Kidney capillary endothelial cell (primary cell): Measurements from ENCODE around the gene PPP3R1.

Source experiments
- DNase-seq: peaks from one replicate; pipeline ENCODE4 v3.0.0-alpha.2; 2018; ENCODE audit warnings: low spot score

PPP3R1 gene, protein sequence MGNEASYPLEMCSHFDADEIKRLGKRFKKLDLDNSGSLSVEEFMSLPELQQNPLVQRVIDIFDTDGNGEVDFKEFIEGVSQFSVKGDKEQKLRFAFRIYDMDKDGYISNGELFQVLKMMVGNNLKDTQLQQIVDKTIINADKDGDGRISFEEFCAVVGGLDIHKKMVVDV

DNA sequence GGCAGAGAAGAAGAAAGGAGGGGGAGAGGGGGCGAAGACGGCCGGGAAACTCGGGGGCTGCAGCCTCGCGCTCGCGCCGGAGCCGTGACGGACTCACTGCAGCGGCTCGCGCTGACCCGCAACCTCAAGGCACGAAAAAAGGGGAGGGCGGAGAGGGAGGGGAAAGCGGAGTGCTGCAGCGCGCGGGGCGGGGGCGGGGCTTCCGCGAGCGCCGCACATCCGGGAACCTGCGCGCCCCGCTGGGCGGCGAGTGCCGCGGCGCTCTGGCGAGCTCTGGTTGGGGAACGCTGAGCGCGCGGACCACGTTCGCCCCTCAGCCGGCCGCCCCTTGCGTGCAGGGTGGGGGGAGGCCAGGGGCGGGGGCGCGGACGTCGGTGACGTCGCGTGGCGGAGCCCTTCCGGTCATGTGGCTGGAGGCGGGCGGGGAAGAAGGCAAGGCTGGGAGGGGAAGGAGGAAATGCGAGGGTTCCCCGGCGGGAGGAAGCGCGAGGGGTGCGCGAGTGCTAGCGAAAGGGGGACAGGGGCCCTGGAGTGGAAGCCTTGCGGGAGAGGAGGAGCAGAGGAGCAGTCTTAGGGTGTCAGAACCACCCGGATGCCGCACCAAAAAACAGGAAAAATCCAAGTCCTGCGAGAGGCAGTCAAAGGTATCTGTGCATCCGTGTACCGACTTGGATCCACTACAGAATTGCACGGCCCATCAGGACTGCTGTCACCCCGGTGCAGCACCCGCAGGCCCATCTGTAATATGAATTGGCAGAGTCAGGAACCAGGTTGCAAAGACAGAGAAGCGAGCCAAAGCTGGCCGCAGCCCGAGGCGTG lies at the start of gene PPP3R1:
Gene PPP3R1, minus strand, starts transcription at position 133 of the 819 bp plus-strand sequence. CDS start 405 bp downstream, outside the sequence.
- peak; percentile 90 for DNase-seq

DNA sequence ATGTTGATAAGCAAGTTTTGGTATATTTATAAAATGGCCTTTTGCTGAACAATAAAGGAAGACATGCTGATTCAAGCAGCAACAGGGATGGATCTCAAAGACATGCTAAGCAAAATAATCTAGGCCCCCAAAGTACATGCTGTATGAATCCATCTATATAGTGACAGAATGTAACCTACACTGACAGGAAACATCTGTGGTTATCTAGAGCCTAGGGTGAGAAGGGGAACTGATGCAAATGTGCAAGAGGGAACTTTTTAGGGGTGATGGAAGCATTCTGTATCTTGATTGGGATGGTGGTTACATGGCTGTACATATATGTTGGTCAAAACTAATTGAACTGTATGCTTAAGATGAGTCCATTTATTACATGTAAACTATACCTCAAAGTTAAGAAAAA lies 43.2 kb upstream of the PPP3R1 start:
- DNase-seq = no peak

DNA sequence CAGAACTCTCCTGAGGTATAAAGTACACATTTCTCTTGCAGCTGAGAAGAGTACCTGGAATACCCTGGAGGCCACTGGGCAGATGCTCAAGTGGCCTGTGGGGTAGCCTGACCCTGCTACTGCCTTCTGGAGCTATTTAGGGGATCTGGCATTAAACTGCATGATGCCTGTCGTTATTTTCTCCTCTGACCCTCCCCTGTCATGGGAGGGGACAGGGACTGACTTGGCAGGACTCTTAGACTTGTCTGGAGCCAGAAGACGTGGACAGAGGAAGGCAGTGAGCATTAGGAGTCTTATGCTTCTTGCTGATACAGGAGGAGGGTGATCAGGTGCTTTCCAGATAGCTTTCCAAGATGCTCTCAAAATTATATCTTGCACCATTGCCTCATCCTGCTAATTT lies 42.6 kb upstream of the PPP3R1 start:
- DNase-seq = no peak

DNA sequence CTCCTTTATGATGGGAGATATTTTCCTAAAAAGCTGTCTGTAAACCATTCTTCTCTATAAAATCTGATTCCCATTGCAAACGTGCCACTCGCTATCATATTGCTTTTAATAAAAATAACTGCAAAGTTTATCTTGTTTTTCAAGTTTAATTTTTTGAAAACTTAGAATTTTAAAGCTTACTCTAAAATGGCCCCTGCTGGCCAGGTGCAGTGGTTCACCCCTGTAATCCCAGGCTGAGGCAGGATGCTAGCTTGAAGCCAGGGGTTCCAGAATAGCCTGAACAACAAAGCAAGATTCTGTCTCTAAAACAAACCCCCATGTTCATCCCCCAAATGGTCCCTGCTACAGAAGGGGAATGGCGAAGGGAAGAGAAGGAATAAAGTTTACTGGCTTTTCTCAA lies 41.9 kb upstream of the PPP3R1 start:
- DNase-seq = no peak

DNA sequence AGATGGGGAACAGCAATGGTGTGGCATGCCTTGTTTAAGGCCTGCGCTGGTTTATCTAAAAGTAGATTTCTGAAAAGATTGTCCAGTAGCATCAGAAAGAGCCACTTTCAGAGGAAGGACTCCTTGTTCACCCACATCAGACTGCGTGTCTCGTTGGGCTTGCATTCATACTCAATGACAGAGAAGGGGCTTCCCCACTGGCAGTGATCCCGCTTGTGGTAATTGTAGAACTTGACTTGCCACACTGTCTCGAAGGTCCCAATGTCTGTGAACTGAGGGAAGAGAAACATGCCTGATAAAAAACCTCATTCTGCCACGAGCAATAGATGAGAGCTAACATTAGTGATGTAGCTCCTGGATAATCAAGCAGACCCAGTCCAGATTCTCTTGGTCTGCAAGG lies 41.4 kb upstream of the PPP3R1 start:
- no peak for DNase-seq

DNA sequence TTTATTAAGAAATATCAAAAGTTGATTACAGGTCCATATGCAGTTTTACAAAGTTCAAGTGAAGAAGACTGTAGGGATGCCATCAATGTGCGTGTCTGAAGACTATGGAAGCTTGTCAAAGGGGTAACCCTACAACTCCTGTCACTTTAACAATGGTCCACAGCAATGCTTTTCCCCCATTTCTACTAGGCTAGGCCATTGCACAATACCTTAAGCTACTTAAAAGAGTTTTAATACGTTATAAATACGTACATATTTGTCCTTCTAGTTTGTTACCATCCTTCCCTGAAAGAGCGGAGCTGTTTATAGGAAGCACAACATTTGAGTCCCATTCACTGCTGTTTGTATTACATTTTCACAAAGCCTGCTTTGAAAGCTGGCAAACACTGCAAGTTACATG lies 40.7 kb upstream of the PPP3R1 start:
- DNase-seq = no peak

DNA sequence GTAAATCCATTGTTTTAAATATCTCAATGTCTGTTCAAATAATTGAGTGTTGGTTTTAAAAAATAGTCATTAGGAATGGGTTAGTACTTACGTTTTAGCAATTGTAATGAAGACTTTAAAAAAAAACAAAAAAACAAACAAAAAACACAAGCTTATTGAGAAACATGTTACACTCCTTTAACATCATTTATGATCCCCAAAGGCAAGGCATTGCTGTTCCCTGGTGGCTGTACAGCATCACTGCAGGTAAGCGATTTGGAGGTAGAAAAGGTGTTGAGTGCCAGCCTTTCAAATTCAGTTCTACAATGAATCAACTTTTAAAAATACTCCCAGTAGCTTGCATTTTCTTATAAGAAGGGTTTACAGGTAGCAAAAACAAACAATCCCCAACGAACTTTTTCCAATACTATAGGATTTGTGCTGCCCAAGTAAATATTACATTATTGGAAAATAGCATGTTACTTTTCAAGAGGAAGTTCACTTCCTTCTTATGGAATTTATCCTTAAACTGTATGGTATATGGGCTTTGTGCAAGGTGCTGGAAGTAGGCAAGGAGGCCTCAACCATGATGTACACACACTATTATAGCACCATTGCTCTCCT lies 39.9 kb upstream of the PPP3R1 start:
- no peak for DNase-seq

DNA sequence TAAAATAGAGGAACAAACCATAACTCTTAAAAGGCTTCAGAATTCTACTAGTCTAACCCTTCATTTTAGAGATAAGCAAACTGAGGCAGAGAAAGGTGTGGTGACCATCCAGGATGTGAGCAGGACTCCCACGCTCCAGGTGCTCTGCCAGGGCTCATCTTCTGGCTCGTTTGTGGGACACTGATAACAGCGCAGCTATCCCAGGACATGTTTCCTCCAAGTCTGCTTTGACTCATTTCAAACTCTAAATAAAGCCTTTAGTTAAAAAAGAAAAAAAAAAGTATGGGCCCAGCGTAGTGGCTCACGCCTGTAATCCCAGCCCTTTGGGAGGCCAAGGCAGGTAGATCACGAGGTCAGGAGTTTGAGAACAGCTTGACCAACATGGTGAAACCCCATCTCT lies 39.0 kb upstream of the PPP3R1 start:
- DNase-seq = no peak

DNA sequence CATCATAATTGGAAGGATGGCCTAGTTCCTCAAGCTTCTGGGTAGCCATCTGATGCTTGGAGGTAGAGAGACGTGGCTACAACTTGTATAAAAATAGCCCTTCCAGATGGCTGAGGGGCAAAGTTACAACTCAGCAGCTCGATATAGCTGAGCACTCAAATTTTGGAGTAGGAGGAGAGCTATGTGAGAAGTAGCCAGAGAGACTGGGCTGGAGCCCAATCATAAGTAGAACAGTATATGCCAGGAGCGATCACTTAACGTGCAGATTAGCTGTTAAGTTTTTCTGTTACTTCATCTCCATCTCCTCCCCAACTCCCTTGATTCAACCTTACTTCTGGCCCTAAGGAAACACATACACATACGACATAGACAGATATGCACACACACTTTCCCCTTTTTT lies 38.6 kb upstream of the PPP3R1 start:
- no peak for DNase-seq

DNA sequence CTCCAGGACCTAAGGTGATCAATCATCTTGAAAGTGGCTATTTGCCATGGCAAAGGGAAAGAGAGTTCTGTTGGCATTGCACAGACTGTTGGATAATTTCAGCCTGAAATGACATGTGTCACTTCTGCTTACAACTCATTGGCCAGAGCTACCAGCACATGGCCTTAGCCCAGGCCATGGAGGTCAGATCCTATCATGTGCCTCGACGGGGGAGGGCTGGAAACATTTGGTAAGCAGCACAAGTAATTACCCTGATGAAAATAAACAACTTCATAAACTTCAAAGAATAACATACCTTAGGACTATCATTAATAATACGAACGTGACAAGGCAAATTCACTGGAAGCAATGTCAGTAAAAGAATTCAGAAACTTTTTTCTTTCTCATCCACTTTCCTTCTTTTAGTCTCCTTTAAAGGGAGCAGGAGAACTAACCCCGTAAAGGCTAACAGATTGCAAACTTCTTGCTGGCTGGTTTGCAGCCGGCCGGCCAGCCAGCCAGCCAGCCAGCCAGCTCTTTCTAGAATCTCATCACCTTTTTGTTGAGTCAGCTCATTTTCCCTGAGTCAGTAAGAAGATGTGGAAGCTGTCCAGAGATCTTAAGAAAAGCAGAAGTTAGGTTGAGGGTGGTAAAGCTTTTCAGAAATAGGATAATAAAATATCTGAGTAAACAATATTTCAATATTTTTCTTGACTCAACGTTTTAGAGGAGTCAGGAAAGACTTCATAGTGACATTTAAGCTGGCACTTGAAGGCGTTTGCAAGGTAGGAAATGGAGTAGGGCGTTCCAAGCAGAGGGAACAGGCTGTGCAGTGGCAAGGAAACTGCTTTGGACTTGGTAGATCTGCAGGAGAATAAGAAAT lies 35.5 kb upstream of the PPP3R1 start:
- DNase-seq = no peak

DNA sequence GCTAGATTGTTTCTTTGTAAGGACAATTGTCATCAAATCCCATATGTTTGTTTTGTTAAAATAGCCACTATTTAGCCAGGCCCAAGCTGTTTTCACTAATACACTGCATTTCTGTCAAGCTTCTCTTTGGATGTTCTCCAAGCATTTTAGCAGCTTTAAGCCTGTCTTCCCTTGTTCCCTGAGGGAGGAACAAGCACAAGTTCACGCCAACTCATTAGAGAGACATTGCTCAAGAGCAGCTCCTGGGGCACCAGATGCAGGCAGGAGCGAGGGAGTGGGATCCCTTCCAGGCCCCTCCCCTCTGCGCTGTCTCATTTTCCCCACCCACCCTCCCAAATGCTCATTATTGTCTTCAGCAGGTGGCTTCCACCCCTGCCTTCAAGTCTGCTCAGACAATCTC lies 32.6 kb upstream of the PPP3R1 start:
- no peak for DNase-seq

DNA sequence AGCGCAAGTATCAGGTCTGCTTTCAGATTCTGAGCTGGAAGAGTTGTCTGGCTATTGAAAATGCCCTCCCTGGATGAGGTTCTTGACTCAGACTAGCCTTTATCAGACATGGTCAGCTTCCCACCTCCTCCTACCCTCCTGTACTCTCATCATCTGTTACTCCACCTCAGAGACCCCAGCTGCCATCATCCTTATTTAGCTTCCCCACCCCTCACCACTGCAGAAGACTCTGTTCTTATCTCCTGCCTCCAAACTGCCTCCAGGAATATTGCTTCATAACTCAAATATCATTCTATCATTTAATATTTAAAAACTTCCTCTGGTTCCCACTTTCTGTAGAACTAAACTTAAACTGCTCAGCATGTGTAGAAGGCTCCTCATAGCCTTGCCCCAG lies 31.1 kb upstream of the PPP3R1 start:
- no peak for DNase-seq

DNA sequence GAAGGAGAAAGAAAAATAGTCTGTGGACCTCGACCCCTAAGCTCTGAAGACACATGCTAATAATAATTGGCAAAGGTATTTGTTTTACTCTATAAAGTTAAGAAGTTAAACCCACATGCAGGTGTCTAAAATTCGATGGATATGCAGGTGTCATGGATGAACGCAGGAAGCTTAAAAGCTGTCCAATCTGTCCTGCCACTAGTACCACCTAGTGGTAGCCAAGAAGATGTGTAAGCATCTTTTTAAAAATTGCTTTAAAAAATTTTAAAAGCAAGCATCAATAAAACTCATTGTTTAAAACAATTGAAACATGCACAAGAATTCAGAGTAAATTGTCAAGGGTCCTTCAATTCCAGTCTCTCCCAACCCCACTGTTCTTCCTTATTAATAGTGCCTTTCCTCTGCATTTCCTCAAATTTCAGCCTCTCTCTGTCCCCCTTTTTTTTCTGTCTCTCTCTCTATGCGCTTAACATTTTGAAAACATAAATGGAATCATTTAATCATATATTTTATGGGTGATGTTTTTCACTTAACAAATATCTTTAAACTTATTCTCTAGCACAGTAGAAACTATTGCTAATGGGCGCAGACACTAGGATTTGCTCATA lies 30.6 kb upstream of the PPP3R1 start:
- DNase-seq = peak; percentile 50

DNA sequence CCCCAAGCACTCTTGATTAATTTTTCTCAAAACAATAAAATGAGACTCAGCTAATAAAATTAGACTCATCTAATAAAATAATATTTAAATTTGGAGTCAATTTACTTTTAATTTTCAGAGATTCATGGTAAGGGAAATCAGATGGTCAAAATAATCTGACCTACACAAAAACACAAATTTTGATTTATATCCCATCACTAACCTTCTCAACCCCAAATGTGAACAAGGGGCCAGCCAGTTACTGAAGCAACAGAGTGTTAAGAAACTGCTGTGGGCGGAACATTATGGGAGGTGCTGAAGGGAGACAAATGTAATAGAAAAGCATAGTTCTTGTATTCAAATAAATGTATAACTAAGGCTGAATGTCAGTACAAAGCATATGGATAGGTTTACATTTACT lies 28.5 kb upstream of the PPP3R1 start:
- DNase-seq = no peak

DNA sequence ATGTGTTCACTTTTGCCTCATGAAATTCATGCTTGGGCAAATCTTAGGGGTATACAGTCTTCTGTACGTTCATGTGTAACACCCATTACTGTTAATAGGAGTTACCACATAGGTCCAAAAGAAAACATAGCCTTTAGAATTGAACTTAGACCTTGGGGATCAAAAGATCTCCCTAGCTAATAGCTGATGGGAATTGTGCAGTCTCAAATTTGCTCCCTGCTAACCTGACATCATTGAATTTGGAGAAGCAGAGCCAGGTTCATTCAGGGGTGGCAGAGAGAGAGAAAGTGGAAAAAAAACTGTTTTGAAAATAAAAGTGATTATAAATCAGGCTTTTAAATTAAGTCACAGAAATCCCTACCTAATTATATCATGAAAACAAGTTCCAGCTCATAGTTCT lies 28.0 kb upstream of the PPP3R1 start:
- DNase-seq = no peak

DNA sequence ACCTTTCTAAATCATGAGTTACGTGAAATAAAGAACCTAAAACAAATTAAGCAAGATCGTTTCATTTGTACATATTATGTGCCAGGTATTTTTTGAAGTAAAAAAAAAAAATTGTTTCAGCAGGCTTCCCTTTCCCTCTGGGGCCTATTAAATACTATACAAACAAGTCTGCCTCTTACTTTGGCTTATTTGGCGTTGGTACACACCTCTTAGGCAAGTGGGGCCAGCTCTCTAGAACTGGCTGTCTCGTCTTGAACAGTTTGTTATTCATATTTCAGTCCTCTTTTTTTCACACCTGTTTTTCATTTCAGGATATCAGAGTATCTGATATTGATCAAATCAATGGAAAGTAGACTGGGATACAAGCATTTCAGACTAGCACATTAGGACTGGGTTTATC lies 27.4 kb upstream of the PPP3R1 start:
- DNase-seq = no peak

DNA sequence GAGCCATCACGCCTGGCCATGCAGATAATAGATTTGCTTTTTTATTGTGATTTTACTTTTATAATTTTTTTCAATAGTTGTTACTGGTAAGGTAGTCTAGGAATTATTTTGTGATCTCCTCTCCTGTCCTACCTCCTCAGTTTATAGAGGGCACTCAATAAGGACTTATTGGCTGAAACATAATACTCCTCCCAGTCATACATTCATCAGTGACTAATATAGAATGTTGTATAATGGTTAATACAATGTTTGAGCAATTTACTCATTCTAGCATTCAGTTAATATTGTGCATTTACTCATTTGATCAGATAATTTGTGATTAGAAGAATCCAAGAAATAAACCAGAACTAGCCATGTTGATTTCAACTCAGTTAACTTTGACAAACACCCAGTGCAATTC lies 25.8 kb upstream of the PPP3R1 start:
- DNase-seq = no peak

DNA sequence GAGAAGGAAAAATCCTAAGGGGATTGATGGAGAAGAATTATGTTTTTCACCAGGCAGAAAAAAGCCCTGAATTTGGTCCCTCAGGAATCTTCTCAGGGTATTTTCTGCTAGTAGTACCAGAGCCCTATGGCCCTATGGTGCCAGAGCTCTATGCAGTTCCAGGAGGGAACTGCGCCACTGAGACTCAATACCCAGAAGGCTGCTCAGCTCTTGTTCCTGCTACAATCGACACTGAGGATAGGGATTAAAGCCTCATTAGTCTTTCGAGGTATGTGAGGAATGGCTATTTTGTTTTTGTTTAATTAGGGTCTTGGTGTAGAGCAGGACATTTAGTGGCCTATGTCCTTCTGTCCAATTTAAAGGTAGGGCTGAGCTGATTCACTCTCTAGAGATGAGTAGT lies 21.7 kb upstream of the PPP3R1 start:
- DNase-seq = no peak

DNA sequence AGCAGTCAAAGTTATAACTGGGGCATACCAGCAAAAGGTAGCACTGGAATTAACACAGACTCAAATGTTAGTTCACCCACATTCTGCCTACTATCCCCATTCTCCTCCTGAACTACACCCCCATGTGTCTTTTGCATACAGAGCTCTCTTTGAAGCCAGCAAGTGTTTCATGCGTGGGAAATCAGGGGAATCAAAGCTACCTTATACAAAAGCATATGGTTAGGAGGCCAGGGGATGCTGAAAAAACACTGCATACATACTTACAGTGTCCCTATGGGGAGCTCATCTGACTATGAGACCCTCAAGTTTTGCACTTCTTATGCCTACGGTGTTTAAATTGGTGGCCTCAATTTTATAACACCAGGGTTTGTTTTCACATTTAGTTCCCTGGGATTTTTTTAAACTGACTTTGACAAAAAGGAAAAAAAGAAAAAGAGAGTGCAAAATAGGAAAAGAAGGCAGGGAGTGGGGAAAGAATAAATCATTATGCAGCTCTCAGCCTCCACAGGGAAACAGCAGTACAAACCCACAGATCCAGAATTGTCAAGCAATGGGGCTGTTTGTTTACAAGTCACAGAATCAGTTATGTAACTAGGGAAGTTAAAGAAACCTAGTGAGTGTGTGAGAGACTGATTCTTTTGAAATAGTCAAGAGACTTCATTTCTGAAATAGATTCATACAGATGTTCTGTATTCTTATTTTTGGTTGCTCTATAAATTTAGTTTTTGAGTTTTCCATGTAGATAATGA lies 20.1 kb upstream of the PPP3R1 start:
- no peak for DNase-seq

DNA sequence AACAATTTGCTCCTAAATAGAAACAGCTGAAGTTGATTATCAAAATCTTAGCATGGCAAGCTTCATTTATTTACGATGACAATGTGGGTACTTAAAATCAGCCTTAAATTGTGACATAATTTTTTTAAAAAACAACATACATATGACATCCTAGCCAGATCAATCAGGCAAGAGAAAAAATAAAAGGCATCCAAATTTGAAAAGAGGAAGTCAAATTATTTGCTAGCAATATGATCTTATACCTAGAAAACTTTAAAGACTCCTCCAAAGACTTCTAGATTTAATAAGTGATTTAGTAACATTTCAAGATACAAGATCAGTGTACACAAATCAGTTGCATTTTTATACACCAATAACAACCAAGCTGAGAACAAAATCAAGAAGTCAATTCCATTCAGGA lies 14.3 kb upstream of the PPP3R1 start:
- DNase-seq = no peak

DNA sequence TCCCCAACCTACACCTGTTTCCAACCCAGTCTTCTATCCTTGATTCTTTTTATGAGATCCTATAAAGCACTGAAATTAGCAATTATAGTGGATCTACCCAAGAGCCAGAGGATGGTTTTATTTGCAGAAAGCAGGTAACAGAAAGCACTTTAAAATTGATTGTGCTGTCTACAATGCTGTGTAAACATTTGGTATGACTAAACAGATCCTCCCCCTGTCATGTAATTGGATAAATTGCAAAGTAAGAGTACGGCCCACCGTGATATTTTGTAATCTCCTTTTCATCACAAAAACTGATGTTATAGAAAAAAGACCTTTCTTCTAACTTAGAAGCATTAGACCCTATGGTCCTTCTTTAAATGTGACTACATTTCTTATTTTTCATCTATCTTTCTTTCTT lies 11.3 kb upstream of the PPP3R1 start:
- DNase-seq = no peak
